Activated T-helper 1 cell treated with anti-CD3 and anti-CD28 coated beads, Interleukin-2, amount 50 U/mL, for 16 hours (primary cell): ENCODE results near the gene ZNF462.
"Not testable (repeated sequence)": the region's sequence is repeated elsewhere in the genome, so short reads cannot be mapped to it uniquely, and the experiment has no call there.

Source experiments
- DNase-seq, 2 donors: peaks; one replicate each; pipeline ENCODE4 v3.0.0-alpha.2; 2020; ENCODE audit warnings: low read depth in 1 of 2, low spot score in 1 of 2

The ZNF462 gene

GRCh38 chr9:106862821-106863720 lies at the start of gene ZNF462:
ZNF462 (plus strand) TSS chr9:106863166; CDS start chr9:106923384, 60,218 bp downstream.
- DNase-seq: no peak

GRCh38 chr9:106816524-106816923 lies 46.4 kb upstream of the ZNF462 start:
- DNase-seq: no peak

- no peak for DNase-seq
Measured at GRCh38 chr9:106818034-106818433, 44.9 kb upstream of the ZNF462 start.

GRCh38 chr9:106820866-106821265 lies 42.1 kb upstream of the ZNF462 start:
- DNase-seq: no peak

- DNase-seq: no peak
Measured at GRCh38 chr9:106828070-106828469, 34.9 kb upstream of the ZNF462 start.

GRCh38 chr9:106828965-106829364 lies 34.0 kb upstream of the ZNF462 start:
- no peak for DNase-seq

- no peak for DNase-seq
Measured at GRCh38 chr9:106829666-106830408, 33.1 kb upstream of the ZNF462 start.

GRCh38 chr9:106830527-106831150 lies 32.3 kb upstream of the ZNF462 start:
- no peak for DNase-seq

GRCh38 chr9:106834888-106835287 lies 28.1 kb upstream of the ZNF462 start:
- DNase-seq: no peak

GRCh38 chr9:106835840-106836239 lies 27.1 kb upstream of the ZNF462 start:
- no peak for DNase-seq

- DNase-seq: no peak
Measured at GRCh38 chr9:106843371-106843770, 19.6 kb upstream of the ZNF462 start.

GRCh38 chr9:106846307-106846706 lies 16.7 kb upstream of the ZNF462 start:
- no peak for DNase-seq

GRCh38 chr9:106846857-106847256 lies 16.1 kb upstream of the ZNF462 start:
- DNase-seq: no peak

GRCh38 chr9:106851640-106852039 lies 11.3 kb upstream of the ZNF462 start:
- not testable (repeated sequence) for DNase-seq

- DNase-seq: no peak
Measured at GRCh38 chr9:106857811-106858470, 5.0 kb upstream of the ZNF462 start.

GRCh38 chr9:106859957-106860720 lies 2.8 kb upstream of the ZNF462 start:
- DNase-seq: no peak

GRCh38 chr9:106860721-106861639 lies 2.0 kb upstream of the ZNF462 start:
- no peak for DNase-seq

- DNase-seq: no peak
Measured at GRCh38 chr9:106861640-106862109, 1.3 kb upstream of the ZNF462 start.

- DNase-seq: no peak
Measured at GRCh38 chr9:106862110-106862820, 701 bp upstream of the ZNF462 start.
